H1 (cell line): ENCODE results near the gene RETREG1. TPM values are rescaled to one million over a fixed set of nuclear protein-coding genes. Genes with fewer than 3 reads are reported as not detected.

Experiments used
- CTCF ChIA-PET: fragments of 300-600 bp; sonication (Branson Sonifier 250); formaldehyde crosslinking; loops from one replicate; lab custom pipeline; 2021; ENCODE audit not compliant: partially characterized antibody; lab: Charles Lee
- POLR2A ChIA-PET: fragments of 300-600 bp; sonication (Branson Sonifier 250); formaldehyde crosslinking; loops from one replicate; lab custom pipeline; 2021; ENCODE audit warnings: inconsistent platforms; ENCODE audit not compliant: partially characterized antibody; lab: Charles Lee
- DNase-seq, 2 experiments: peaks; one replicate each; pipeline versions ENCODE4 v3.0.0 to v3.0.0-alpha.2; 2010 to 2022; ENCODE audit warnings: low spot score in 2 of 2, low read depth in 1 of 2, mixed read lengths in 1 of 2
- FAIRE-seq: peaks from 2 replicates; lab custom pipeline; 2011; peaks lifted over from hg19 to GRCh38; lab: Jason Lieb, UNC
- H2AFZ ChIP-seq: 2 replicates; pipeline ENCODE4 v1.8.1; 2012; ENCODE audit warnings: low read length, inconsistent platforms
- H2AK5ac ChIP-seq: 2 replicates; pipeline ENCODE4 v1.6.1; 2013; ENCODE audit warnings: low read depth, low read length
- H2BK120ac ChIP-seq: replicated peaks from 2 replicates; pipeline ENCODE3; 2013; ENCODE audit warnings: low read depth, low read length, inconsistent platforms
- H2BK12ac ChIP-seq: 2 replicates; pipeline ENCODE4 v1.6.1; 2013; ENCODE audit warnings: low read depth, low read length
- H2BK15ac ChIP-seq: 2 replicates; pipeline ENCODE4 v1.6.1; 2013; ENCODE audit warnings: low read length
- H2BK20ac ChIP-seq: 2 replicates; pipeline ENCODE4 v1.6.1; 2013; ENCODE audit warnings: low read length
- H2BK5ac ChIP-seq: 2 replicates; pipeline ENCODE4 v1.6.1; 2013; ENCODE audit warnings: low read depth, low read length
- H3K14ac ChIP-seq: 2 replicates; pipeline ENCODE4 v1.6.1; 2013; ENCODE audit warnings: inconsistent platforms; ENCODE audit not compliant: insufficient read length
- H3K18ac ChIP-seq: 2 replicates; pipeline ENCODE4 v1.6.1; 2013; ENCODE audit warnings: low read length; ENCODE audit errors: extremely low read depth
- H3K23ac ChIP-seq: 2 replicates; pipeline ENCODE4 v1.6.1; 2013; ENCODE audit warnings: inconsistent platforms; ENCODE audit not compliant: insufficient read length
- H3K23me2 ChIP-seq: 2 replicates; pipeline ENCODE4 v1.6.1; 2013; ENCODE audit warnings: low read depth, low read length
- H3K27ac ChIP-seq: 2 replicates; pipeline ENCODE4 v1.6.1; 2011; ENCODE audit warnings: low read depth, low read length, inconsistent platforms
- H3K27me3 ChIP-seq, 4 experiments: replicated peaks in 1 of 4; 1 replicate in 1 of 4; 2 replicates in 3 of 4; pipeline versions ENCODE4 v1.6.1 to v1.8.1; 2011 to 2013; ENCODE audit warnings: low read length in 3 of 4, mild to moderate bottlenecking in 3 of 4, inconsistent platforms in 2 of 4, mixed read lengths in 2 of 4, moderate library complexity in 1 of 4; ENCODE audit not compliant: control insufficient read depth in 3 of 4, insufficient read depth in 3 of 4; ENCODE audit errors: extremely low read depth in 1 of 4
- H3K36me3 ChIP-seq, 4 experiments: 2 replicates each; pipeline versions ENCODE4 v1.6.1 to v1.8.1; 2011 to 2013; ENCODE audit warnings: mild to moderate bottlenecking in 4 of 4, low read length in 3 of 4, moderate library complexity in 2 of 4, control low read depth in 1 of 4, inconsistent platforms in 1 of 4; ENCODE audit not compliant: insufficient read depth in 4 of 4, control insufficient read depth in 2 of 4
- H3K4ac ChIP-seq: replicated peaks from 2 replicates; pipeline ENCODE3; 2013; ENCODE audit warnings: low read length, low read depth, mixed read lengths, inconsistent platforms; ENCODE audit not compliant: insufficient read length
- H3K4me1 ChIP-seq, 4 experiments: replicated peaks in 1 of 4; 1 replicate in 1 of 4; 2 replicates in 3 of 4; pipeline versions ENCODE4 v1.6.1 to v1.8.1; 2011 to 2013; ENCODE audit warnings: low read length in 3 of 4, inconsistent platforms in 2 of 4, mixed read lengths in 1 of 4; ENCODE audit not compliant: insufficient read depth in 4 of 4, control insufficient read depth in 3 of 4
- H3K4me2 ChIP-seq, 2 experiments: 2 replicates each; pipeline versions ENCODE4 v1.6.1 to v1.8.1; 2011 to 2013; ENCODE audit warnings: low read depth in 2 of 2, low read length in 2 of 2, control low read depth in 1 of 2, inconsistent platforms in 1 of 2, mild to moderate bottlenecking in 1 of 2; ENCODE audit not compliant: insufficient read depth in 1 of 2
- H3K4me3 ChIP-seq, 4 experiments: fragments of 200-600, 300-600 bp in 1 of 4; sonication (generic), shearing (Covaris generic), sonication (Bioruptor Twin) in 1 of 4; 2 replicates each; pipeline versions ENCODE4 v1.5.1 to v1.8.1; 2011 to 2016; ENCODE audit warnings: low read length in 4 of 4, low read depth in 3 of 4, control low read depth in 2 of 4, inconsistent platforms in 2 of 4, mild to moderate bottlenecking in 2 of 4, mixed read lengths in 1 of 4, moderate library complexity in 1 of 4; ENCODE audit not compliant: insufficient read depth in 2 of 4; ENCODE audit errors: extremely low read depth in 1 of 4
- H3K56ac ChIP-seq: replicated peaks from 2 replicates; pipeline ENCODE3; 2013; ENCODE audit warnings: low read depth, mild to moderate bottlenecking, mixed read lengths, low read length, inconsistent platforms; ENCODE audit not compliant: insufficient read length
- H3K79me1 ChIP-seq: 2 replicates; pipeline ENCODE4 v1.6.1; 2013; ENCODE audit warnings: low read depth, low read length, control low read depth
- H3K79me2 ChIP-seq, 2 experiments: 2 replicates each; pipeline versions ENCODE4 v1.6.1 to v1.8.1; 2012 to 2013; ENCODE audit warnings: low read length in 2 of 2, mild to moderate bottlenecking in 2 of 2, inconsistent platforms in 1 of 2; ENCODE audit not compliant: insufficient read depth in 2 of 2, control insufficient read depth in 1 of 2
- H3K9ac ChIP-seq, 4 experiments: replicated peaks in 1 of 4; 1 replicate in 1 of 4; 2 replicates in 3 of 4; pipeline versions ENCODE4 v1.6.1 to v1.8.1; 2011 to 2013; ENCODE audit warnings: low read depth in 3 of 4, low read length in 3 of 4, control low read depth in 2 of 4, mild to moderate bottlenecking in 2 of 4, moderate library complexity in 2 of 4, inconsistent platforms in 1 of 4; ENCODE audit errors: extremely low read depth in 1 of 4
- H3K9me3 ChIP-seq, 2 experiments: 2 replicates each; pipeline versions ENCODE4 v1.6.1 to v1.8.1; 2012 to 2013; ENCODE audit warnings: mild to moderate bottlenecking in 2 of 2, moderate library complexity in 2 of 2, control low read depth in 1 of 2, inconsistent platforms in 1 of 2, low read depth in 1 of 2, low read length in 1 of 2, mixed read lengths in 1 of 2; ENCODE audit not compliant: insufficient read depth in 2 of 2
- H4K20me1 ChIP-seq, 2 experiments: replicated peaks in 1 of 2; 2 replicates each; pipeline versions ENCODE3 to v1.8.1; 2011 to 2013; ENCODE audit warnings: inconsistent platforms in 2 of 2, low read length in 2 of 2, mild to moderate bottlenecking in 1 of 2; ENCODE audit not compliant: insufficient read depth in 2 of 2, control insufficient read depth in 1 of 2
- H4K5ac ChIP-seq: 2 replicates; pipeline ENCODE4 v1.6.1; 2013; ENCODE audit warnings: low read length, low read depth, mixed read lengths, inconsistent platforms; ENCODE audit not compliant: insufficient read length
- H4K8ac ChIP-seq: 2 replicates; pipeline ENCODE4 v1.8.0; 2013; ENCODE audit warnings: mild to moderate bottlenecking, moderate library complexity, low read length, inconsistent platforms; ENCODE audit not compliant: insufficient read depth; ENCODE audit errors: extremely low read depth
- H4K91ac ChIP-seq: replicated peaks from 2 replicates; pipeline ENCODE3; 2013; ENCODE audit warnings: low read length, mixed read lengths, inconsistent platforms; ENCODE audit not compliant: insufficient read length
- ATF3 ChIP-seq: IDR thresholded peaks from 2 replicates; pipeline ENCODE4 v1.6.1; 2011; ENCODE audit warnings: low read depth, mild to moderate bottlenecking, low read length; ENCODE audit not compliant: insufficient read depth
- CEBPB ChIP-seq: IDR thresholded peaks from 2 replicates; pipeline ENCODE4 v1.6.1; 2012; ENCODE audit warnings: low read depth, low read length
- E2F6 ChIP-seq: IDR thresholded peaks from 2 replicates; pipeline ENCODE4 v1.6.1; 2012; ENCODE audit warnings: inconsistent platforms
- EGR1 ChIP-seq: IDR thresholded peaks from 2 replicates; pipeline ENCODE4 v1.6.1; 2011; ENCODE audit warnings: low read depth, low read length, borderline replicate concordance
- EP300 ChIP-seq, 2 experiments: IDR thresholded peaks; 1 replicate in 1 of 2; 2 replicates in 1 of 2; pipeline ENCODE4 v1.6.1; 2011 to 2012; ENCODE audit warnings: low read depth in 2 of 2, low read length in 2 of 2, mild to moderate bottlenecking in 2 of 2, borderline replicate concordance in 1 of 2, inconsistent platforms in 1 of 2, moderate library complexity in 1 of 2
- HDAC2 ChIP-seq, 2 experiments: fragments of 300-600 bp in 1 of 2; sonication (generic) in 1 of 2; IDR thresholded peaks; 2 replicates each; pipeline ENCODE4 v1.6.1; 2011 to 2012; ENCODE audit warnings: low read depth in 2 of 2, low read length in 2 of 2, mild to moderate bottlenecking in 2 of 2, moderate library complexity in 2 of 2, borderline replicate concordance in 1 of 2, inconsistent platforms in 1 of 2
- MAFK ChIP-seq: IDR thresholded peaks from 2 replicates; pipeline ENCODE4 v1.6.1; 2012; ENCODE audit warnings: low read depth, mild to moderate bottlenecking, improper control_type of control experiment, low read length
- MAX ChIP-seq: IDR thresholded peaks from 2 replicates; pipeline ENCODE4 v1.6.1; 2012; ENCODE audit warnings: inconsistent platforms
- RBBP5 ChIP-seq: IDR thresholded peaks from 2 replicates; pipeline ENCODE4 v1.7.1; 2012; ENCODE audit warnings: low read depth, mild to moderate bottlenecking, inconsistent platforms, low read length, moderate library complexity, borderline replicate concordance
- RNF2 ChIP-seq: fragments of 200-900, 300-1000 bp; sonication (generic); IDR thresholded peaks from 2 replicates; pipeline ENCODE4 v1.7.1; 2016; ENCODE audit warnings: borderline replicate concordance, low read depth, mild to moderate bottlenecking, antibody characterized with exemption, low read length; ENCODE audit not compliant: poor library complexity, severe bottlenecking; ENCODE audit errors: missing control alignments
- WGBS, 2 experiments: shearing (Covaris generic) in 1 of 2; methylation state at CpG; one replicate each; pipeline versions ENCODE4 v1.1.6 to v1.1.7; 2013 to 2015; ENCODE audit warnings: low lambda C conversion rate in 2 of 2, mixed read lengths in 2 of 2, inconsistent platforms in 1 of 2, low coverage in 1 of 2, missing lambda C conversion rate in 1 of 2; ENCODE audit not compliant: insufficient replicate concordance in 2 of 2, insufficient coverage in 1 of 2, insufficient read length in 1 of 2; ENCODE audit errors: extremely low coverage in 1 of 2, missing lambda C conversion rate in 1 of 2; 5-methylcytosine and 5-hydroxymethylcytosine counted together
- polyA plus RNA-seq, 7 experiments: library from polyadenylated mRNA; depleted of rRNA in 3 of 7; stranded (reverse) in 5 of 7; unstranded in 2 of 7; fragments of >200 nt in 5 of 7; fragments of 200-250 nt in 2 of 7; gene quantifications; 1 replicate in 5 of 7; 2 replicates in 1 of 7; 4 replicates in 1 of 7; pipeline versions ENCODE4 v1.2.1 to v1.2.3, GENCODE V29; 2011 to 2013; ENCODE audit warnings: missing spikeins in 2 of 7, mixed read lengths in 2 of 7
- total RNA-seq: library from RNA; stranded (reverse); fragmentation: NEBNext Ultra II Directional; extraction: Animal tissue kit (Norgen Biotek cat#: 25700); gene quantifications from 2 replicates; pipeline ENCODE4 v1.2.1, GENCODE V29; 2021

RETREG1 gene
- total and polyA plus RNA-seq, 2 of the 8 experiments (the other 6 are each of a cell fraction or from before 2014, with no cell fraction given): 0.62 to 1.9 TPM

- no peak overlapping the region for H3K56ac ChIP-seq
- no peak overlapping the region for H4K8ac ChIP-seq
- no peak overlapping the region for H3K4ac ChIP-seq
- no peak overlapping the region for H2AFZ ChIP-seq
- no peak overlapping the region for H3K14ac ChIP-seq
- H3K27me3 ChIP-seq: no peaks in the 10 kb centered on the region
- H3K27ac ChIP-seq: no peak overlapping the region
- POLR2A ChIA-PET: no interaction called here
- H3K9me3 ChIP-seq: peaks cover under 1% of the 10 kb centered on the region in 2 experiments
- no peaks in the 10 kb centered on the region for H3K79me2 ChIP-seq
- DNase-seq: no peak
- no peak overlapping the region for H2BK120ac ChIP-seq
- no peak overlapping the region for H2BK12ac ChIP-seq
- H3K9ac ChIP-seq: no peak overlapping the region
- H2BK20ac ChIP-seq: no peak overlapping the region
- WGBS, 2 experiments: 49% methylated on average over 6 of the region's 6 CpGs; no CpG with 5 or more reads in 1 of the 2 experiments
- H3K18ac ChIP-seq: no peak overlapping the region
- H2BK15ac ChIP-seq: no peak overlapping the region
- no peaks in the 10 kb centered on the region for H3K36me3 ChIP-seq
- no peak overlapping the region for H4K91ac ChIP-seq
- no peaks in the 10 kb centered on the region for H4K20me1 ChIP-seq
- H3K4me3 ChIP-seq: no peak overlapping the region
- no peak overlapping the region for H3K23ac ChIP-seq
- no peak for FAIRE-seq
- H3K4me2 ChIP-seq: no peak overlapping the region
- CTCF ChIA-PET: no interaction called here
- H3K4me1 ChIP-seq: no peaks in the 10 kb centered on the region
- no peaks in the 10 kb centered on the region for H3K79me1 ChIP-seq
- no peak overlapping the region for H2BK5ac ChIP-seq
- H4K5ac ChIP-seq: no peak overlapping the region
- no peaks in the 10 kb centered on the region for H3K23me2 ChIP-seq
- no peak overlapping the region for H2AK5ac ChIP-seq
- TF ChIP-seq ATF3: no peak
- TF ChIP-seq CEBPB: no peak
- TF ChIP-seq RNF2: no peak
- TF ChIP-seq MAFK: no peak
- TF ChIP-seq RBBP5: no peak
- TF ChIP-seq E2F6: no peak
- no peak for TF ChIP-seq EP300 (IDR thresholded peaks at IDR 0.05; ENCODE audit: borderline replicate concordance in 1 of 2, low read depth in 2 of 2, low read length in 2 of 2)
- TF ChIP-seq HDAC2 (IDR thresholded peaks at IDR 0.05; ENCODE audit: borderline replicate concordance in 1 of 2, low read depth in 2 of 2, low read length in 2 of 2): no peak
- no peak for TF ChIP-seq EGR1
- TF ChIP-seq MAX: no peak
Measured at GRCh38 chr5:16654647-16655334, 38.0 kb upstream of the RETREG1 start.
